ENCODE results near the gene CFAP58. TPM values are rescaled to one million over a fixed set of nuclear protein-coding genes. Genes with fewer than 3 reads are reported as not detected.

The CFAP58 gene
- total RNA-seq, 1 donor from 2014 or later = 1.2 TPM

DNA sequence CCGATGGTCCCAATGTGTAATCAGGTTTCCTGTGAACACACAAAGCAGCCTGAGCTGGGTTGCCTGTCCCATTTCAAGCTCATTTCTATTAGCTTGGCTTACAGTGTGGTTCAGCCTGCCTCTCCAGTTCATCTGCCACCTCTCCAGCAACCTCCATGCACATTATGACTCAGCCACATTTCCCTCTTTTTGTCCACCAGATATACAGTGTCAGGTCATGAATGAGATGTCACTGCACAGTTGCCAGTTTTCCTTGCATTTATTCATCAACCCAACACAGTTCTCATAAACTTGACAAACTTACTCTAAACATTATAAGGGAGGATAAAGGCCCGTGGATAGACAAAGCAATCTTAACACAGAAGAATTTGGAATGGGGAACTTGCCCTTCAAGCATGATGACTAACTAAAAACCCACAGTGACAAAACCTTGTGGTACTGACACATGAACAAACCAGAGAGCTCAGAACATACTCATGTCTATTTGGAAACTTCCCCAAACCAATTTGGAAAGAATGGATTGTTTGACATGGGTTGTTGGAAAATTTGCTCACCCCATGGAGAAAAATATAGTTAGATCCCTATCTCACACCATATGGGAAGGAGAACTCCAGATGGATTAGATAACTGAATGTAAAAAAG lies 2.5 kb upstream of the CFAP58 start:
- DNase-seq (ENCODE audit: low spot score in 2 of 2) (no peak), FAIRE-seq (no peak)

DNA sequence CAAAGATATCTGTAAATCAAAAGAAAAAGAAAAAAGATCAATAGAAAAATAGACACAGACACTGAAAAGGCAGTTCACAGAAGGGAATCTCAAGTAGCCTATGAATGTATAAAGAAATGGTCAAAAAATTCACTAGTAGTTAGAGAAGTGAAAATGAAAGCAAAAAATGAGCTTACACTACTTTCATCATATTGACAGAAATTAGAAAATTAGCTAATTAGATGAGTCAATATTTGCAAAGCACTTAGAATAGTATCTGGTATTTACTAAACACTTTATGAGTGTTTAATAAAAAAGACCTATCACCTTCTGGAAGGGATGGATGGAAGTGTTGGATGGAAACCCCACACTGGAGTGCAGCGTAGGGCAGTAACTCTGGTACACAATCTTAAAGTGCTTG lies 1.7 kb upstream of the CFAP58 start:
- no peak for DNase-seq (ENCODE audit: low spot score in 2 of 2)
- no peak for FAIRE-seq

DNA sequence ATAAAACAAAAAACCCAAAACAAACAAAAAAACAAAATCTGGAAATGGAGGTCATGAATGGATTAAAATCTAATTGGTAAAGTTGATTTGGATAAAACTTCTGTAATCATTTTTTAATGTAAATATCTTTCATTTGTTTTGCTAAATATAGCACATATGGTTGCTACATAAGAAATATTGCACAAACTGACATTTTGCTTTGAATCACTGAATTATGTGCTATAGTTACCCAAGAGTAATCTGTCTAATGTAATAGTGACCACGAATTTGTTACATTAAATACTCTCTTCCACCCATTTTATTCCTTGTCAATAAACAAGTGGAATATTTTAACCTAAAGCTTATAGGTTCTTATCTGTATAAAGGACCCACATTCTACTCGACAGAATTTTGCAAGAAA lies 6.2 kb downstream of the CFAP58 start:
- DNase-seq (ENCODE audit: low spot score in 2 of 2) (no peak), FAIRE-seq (no peak)

DNA sequence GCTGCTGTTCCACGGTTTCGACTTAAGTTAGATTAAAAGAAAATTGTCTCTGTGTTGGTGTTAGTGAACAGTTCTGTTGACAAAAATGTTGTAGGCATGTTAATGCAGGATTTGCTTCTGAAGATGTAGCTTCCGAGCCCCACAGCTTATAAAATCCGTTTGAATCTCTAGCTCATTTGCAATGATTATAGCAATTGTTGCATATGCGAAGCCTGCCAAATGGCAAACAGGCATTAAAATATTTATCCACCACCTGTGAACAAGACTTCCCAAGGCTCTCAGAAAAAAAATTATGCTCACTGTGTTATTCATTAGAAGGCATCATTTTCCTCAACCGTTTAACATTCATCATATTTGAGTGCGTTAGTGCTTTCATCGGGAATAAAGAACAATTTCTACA lies 14.3 kb downstream of the CFAP58 start:
- FAIRE-seq (no peak), DNase-seq (ENCODE audit: low spot score in 2 of 2) (no peak)

DNA sequence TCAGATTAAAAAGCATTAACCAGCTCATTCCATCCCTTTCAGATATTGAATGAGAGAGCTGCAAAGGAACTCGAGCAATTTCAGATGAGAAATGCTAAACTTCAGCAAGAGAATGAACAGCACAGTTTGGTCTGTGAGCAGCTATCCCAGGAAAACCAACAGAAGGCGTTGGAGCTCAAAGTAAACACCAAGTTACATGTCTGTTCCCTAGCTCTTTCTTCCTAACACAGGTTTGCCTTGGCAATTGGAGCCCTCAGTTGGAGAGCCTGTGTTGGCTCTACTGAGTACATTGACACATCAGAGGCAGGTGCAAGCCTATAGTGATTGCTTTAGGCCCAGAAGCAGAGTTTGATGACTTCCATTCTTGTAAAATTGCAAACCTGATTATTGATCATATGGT lies 14.7 kb downstream of the CFAP58 start:
- no peak for DNase-seq (ENCODE audit: low spot score in 2 of 2)

DNA sequence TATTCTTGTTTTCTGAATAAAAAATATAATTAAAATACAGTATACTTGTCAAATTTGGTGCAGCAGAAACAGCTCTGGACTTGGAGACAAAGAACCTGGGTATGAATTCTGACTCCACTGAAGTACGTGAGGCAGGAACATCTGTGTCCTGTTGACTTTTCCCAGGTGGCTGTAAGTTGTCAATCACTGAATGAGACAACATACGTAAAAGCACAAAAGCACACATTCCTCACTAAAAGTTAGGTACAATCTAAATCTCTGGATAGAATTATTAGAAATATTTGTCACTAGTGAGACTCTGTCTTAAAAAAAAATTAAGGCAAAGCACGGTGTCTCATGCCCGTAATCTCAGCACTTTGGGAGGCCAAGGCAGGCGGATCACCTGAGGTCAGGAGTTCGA lies 18.1 kb downstream of the CFAP58 start:
- DNase-seq (ENCODE audit: low spot score in 2 of 2) (no peak), FAIRE-seq (no peak)

More for the DNA sequence above, 14.7 kb downstream of the CFAP58 start:
- no peak for FAIRE-seq

DNA sequence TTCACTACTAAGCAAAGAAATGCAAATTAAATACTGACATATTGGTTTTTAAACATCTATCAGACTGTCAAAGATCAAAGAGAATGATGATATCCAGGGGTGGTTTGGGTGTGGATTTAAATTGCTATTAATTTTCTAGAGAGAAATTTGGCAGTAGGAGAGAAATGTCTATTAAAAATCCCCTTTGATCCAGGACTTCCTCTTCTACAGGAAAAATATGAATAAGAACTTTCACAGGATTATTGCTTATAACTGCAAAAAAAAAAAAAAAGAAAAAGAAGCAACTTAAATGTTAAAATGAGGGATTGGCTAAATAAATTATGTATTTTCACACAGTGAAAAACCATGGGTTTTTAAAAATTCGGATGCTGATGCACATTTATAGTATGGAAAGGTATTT lies 21.0 kb downstream of the CFAP58 start:
- DNase-seq (ENCODE audit: low spot score in 2 of 2) (no peak), FAIRE-seq (no peak)

DNA sequence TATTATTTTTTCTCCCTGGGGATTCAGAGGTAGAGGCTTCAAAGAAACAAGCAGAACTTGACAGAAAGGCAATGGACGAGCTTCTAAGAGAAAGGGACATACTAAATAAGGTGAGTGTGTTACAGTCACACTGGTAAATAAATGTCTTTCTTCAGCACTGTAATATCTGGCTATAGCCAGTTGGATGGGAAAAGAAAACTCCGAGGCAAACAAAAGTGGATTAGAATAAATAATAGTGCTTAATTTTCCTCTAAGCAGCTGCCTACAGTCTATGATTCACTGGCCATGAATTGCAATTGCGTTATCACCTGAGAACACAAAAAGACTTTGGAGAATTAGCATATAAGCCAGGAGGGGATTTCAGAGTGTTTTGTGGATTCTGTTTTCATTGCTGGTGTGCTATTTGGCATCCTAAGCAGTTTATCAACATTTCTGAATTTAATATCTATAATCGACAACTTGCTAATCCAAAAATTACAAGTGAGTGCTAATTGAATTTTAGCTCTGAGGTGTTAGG lies 23.2 kb downstream of the CFAP58 start:
- FAIRE-seq (no peak), DNase-seq (ENCODE audit: low spot score in 2 of 2) (no peak)

DNA sequence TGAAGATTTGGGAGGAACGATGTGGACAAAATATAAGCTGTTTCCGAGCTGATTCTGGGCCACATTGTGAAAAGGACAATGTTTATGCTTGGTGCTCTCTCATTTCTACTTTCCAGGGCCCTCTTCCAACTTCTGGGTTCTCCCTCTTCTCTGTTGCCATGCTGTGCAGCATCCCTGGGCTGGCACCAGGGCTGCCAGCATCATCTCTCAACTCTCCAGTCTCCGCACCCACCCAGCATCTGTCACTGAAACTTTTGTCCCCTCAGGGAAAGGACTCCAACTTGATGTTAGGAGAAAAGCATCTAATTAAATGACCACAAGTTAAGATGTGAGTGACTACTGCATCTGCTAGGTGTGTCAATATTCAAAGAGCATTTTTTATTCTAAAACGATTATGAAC lies 26.7 kb downstream of the CFAP58 start:
- DNase-seq (ENCODE audit: low spot score in 2 of 2) (no peak), FAIRE-seq (no peak)

DNA sequence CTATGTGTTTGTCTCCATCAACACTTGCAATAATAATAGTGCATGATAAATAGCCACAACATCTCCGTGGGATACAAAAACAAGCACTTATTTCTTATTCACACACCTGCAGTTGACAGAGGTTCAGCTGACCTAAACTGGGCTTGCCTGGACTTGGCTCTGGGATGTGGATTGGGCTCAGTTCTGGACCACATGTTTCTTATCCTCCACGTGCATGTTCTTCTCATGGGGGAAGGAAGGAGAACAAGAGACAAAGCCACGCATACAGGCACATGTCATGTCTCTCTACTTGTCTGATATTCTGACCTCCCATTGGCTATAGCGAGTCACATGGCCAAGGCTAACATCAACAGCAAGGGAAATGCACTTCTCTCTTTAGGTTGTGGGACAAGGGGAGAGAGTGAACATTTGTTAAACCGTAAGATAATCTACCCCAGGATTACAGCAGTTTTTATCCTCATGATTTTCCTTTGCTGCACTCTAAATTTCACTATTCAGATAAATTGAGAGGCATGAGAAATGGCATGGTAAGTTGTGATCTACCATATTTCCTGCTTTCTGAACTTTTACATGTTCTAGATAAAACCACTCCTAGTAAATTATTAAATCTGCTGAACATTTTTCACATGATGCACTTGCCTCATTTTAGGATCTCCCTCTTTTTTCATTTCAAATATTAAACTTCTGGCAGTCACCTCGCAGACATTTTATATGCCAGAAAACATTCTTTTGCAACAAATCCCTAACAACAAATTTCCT lies 33.7 kb downstream of the CFAP58 start:
- FAIRE-seq (no peak), DNase-seq (ENCODE audit: low spot score in 2 of 2) (no peak)

DNA sequence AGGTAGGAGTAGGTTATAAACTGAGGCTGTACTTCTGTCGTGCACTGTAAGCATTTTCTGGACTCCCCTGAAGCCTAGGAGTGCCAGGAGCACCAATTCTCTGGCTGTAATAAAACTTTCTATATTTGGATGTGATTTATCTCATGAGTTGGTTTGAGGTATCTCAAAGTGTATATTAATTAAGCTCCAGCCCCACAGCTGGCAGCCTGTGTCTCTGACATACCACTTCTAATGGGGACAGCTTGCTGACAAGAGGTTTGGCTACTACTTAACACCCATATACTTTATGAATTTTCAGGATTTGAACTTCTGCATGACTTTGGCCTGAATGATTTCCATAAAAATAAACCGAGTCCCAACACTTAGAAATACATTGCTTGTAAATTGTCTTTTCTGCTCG lies 35.2 kb downstream of the CFAP58 start:
- FAIRE-seq = no peak
- DNase-seq (ENCODE audit: low spot score in 2 of 2) = no peak

DNA sequence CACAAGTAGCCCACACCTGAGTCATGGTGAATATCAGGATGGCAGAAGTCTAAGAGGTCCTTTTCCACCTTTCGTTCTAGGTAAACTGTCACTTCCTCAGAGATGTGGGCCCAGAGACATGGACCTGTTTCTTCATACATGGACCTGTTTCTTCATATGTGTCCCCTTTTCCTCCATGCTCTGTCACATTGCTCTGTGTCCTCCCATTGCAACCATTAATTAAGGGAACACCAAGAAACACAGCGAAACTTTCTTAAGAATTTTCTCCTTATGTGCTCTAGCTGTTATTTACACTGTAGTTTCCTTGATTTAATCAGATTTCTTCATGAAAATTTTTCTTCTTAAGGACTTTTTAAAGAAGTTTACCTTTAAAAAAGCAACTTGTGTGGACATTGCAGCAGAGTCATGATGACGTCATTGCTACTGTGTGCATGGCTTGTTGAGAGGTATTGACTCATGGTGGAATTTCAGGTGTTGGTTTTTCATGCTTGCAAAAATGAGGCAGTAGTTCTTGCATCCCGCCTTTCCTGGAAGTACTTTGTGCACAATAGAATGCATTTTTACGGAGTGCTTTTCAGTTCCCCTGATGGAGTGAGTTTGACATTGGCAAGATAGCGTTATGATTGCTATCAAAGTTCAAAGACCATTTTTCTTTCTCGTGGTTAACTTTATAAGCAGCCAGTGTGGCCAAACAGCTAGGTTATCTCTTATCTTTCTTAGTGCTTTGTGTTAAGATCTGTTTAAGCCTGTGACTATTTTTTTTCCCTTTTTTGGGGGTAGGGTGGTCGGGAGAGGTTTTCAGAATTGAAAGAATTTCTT lies 37.7 kb downstream of the CFAP58 start:
- FAIRE-seq (no peak), DNase-seq (ENCODE audit: low spot score in 2 of 2) (no peak)

DNA sequence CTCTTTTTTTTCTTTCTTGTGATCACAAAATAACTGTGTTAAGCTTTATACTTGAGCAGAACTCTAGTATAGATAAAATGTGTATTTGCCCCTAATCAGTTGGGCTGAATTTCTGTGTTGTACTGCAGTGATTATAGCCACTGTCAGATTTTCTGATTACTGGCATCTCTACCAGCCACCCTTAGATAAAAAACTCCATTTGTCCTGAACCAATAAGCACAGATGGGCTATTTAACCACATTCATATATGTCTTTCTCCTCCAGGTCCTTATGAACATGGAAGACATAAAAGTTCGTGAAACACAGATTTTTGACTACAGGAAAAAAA lies 38.3 kb downstream of the CFAP58 start:
- FAIRE-seq = no peak

DNA sequence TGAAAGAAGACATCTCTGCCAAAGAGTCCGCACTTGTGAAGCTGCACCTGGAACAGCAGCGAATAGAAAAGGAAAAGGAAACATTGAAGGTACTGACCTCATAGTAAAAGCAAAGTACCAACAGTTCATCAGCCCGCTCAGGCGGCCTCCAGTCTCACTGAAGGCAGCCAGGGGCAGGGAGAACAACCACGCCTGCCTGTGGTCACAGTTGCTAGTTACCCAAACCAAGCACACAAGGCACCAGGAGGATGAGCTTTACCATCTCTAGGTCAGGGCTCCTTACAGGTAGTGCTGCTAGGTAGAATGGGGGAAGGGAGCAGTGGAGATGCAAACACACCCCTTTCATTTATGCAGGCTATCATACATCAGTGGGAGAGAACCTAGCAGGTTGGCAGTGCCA lies 39.8 kb downstream of the CFAP58 start:
- FAIRE-seq (no peak), DNase-seq (ENCODE audit: low spot score in 2 of 2) (no peak)

More for the DNA sequence above, 38.3 kb downstream of the CFAP58 start:
- DNase-seq (ENCODE audit: low spot score in 2 of 2) = no peak

DNA sequence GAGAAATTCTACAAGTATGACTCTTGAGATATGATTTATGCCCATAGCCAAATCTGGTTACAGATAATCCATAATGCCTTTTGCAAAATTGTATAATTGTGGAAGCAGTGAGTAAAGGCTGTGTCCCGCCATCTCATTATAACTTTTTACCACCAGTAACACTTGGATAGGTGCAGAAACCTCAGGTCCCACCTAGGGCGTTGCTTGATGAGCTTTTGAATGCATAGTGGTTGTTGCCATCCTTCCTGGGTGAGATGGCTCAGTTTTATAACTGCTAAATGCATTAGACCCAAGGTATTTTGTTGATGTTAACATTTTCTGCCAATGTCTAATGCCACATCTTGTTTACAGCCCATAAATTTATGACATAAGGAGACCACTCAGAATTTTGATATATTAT lies 42.9 kb downstream of the CFAP58 start:
- no peak for FAIRE-seq

DNA sequence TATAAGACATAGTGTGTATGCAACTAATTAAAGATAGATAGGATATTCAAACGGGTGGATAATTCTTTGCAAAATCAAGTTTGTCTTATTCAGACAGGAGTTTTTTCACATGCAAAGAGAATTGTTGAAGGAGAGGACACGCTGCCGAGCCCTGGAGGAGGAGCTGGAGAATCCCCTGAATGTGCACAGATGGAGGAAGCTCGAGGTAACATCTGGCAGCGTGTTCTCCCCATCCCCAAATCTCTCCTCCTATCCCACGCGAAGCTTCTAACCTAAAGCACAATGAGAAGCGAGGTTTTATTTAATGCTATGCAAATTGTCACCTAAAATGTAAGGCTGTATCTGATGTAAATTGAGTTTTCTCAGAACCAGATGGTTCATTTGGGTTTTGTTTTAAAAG lies 50.0 kb downstream of the CFAP58 start:
- FAIRE-seq = no peak
- DNase-seq (ENCODE audit: low spot score in 2 of 2) = no peak

More for the DNA sequence above, 42.9 kb downstream of the CFAP58 start:
- DNase-seq (ENCODE audit: low spot score in 2 of 2) = no peak

DNA sequence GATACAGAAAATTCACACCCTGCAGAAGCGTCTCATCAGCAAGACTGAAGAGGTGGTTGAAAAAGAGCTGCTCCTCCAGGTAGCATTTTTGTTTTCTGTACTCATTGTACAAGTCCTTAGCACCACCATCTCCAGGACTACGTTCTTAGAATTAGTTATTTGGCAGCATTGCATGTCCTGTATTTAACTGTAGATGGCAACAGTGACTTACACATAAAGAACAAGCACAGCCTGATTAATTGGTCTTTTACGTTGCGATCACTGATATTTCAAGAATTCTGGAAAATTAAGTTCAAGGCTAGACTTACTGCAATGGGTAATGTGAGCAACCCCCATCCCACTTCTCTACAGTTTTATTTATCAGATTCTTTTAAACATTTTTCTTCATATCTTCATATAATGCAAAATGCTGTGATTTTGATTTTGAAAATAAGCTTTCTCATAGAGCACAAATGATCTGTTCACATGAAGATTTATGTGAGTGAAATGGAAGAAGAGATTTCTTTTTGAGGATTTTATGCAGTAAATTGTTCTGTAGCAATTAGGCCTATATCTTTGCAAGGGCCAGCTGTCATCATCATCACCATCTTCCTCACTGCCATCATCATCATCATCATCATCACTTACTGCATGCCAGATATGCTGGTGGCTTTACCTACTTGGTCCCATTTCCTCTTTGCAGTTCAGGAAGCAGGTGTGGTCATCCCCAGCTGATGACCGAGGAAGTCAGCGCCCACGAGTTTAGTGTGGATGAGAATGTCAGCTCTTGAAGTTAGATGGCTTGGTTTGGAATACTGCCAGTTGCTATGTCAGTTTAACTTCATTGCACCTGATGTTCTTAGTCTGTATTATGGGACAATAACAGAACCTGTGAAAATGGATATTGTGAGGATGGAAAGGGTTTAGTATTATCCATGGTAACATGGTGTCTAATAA lies 53.4 kb downstream of the CFAP58 start:
- DNase-seq (ENCODE audit: low spot score in 2 of 2) (peak in 1 of 2 donors; percentile 8), FAIRE-seq (no peak)

DNA sequence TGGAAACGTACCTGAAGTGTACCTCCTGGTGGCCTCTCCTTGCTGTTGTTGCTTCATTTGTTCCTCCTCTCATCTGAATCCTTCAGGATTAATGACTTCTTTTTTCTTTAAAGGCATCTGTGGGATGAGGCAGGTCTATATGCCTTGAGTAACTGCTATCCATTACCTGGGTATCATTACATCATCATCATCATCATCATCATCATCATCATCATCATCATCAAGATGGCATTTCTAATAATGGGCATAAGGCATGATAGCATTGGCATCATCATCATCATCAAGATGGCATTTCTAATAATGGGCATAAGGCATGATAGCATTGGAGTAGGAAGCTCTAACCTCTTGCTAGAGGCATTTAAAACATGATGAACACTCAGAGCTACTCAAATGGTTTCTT lies 59.9 kb downstream of the CFAP58 start:
- FAIRE-seq (no peak), DNase-seq (ENCODE audit: low spot score in 2 of 2) (no peak)

DNA sequence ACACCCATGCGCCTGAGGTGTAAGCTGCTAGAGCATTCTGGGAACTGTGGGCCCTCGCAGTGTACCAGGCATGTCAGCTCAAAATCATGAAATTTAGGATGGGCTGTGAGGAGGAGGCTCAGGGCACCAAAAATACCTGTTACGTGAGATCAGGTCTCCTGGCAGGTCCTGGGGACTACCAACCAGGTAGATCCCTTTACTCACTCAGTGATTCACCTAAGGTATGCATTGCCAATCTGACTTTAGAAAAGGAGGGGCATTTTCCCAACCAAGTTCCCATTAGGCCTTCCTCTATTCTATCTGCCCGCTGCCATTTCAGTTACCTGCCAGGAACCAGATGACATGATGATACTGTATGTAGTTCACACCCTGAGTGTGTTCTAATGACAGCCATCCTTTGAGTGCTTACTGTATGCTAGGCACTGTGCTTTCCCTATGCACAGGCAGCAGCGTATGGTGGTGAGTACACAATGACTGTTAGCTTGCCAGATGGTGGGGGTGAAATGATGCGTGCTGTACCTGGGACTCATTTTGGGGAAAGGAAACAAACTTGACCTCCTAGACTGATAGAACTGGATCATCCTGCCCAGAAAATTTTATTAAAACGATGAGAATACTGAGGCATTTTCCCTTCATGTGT lies 62.0 kb downstream of the CFAP58 start:
- FAIRE-seq = no peak

DNA sequence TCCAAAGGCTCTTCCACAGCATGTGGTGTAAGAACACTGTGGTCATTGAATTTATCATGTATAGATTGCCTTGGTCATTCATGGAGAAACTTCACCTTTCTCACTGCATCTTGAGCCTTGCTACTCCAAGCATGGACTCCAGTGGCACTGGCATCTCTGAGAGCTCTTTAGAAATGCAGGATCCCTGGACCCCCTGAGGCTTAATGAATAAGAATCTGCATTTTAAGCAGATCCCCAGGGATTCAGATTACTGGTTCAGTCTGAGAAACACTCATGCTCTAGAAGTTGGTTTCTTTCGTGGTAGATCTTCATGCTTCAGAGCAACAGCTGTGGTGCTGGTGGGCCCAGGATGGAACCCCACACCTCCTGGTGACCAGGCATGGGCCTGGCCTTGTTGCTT lies 63.2 kb downstream of the CFAP58 start:
- FAIRE-seq (no peak), DNase-seq (ENCODE audit: low spot score in 2 of 2) (no peak)

More for the DNA sequence above, 62.0 kb downstream of the CFAP58 start:
- DNase-seq (ENCODE audit: low spot score in 2 of 2) = no peak
